ENCODE measurements around the gene ERICH4. TPM values are rescaled to one million over a fixed set of nuclear protein-coding genes. Genes with fewer than 3 reads are reported as not detected.
"Not testable (repeated sequence)": the region's sequence is repeated elsewhere in the genome, so short reads cannot be mapped to it uniquely, and the experiment has no call there.

Gene ERICH4
- total RNA-seq, 1 donor from 2014 or later = not detected

DNA sequence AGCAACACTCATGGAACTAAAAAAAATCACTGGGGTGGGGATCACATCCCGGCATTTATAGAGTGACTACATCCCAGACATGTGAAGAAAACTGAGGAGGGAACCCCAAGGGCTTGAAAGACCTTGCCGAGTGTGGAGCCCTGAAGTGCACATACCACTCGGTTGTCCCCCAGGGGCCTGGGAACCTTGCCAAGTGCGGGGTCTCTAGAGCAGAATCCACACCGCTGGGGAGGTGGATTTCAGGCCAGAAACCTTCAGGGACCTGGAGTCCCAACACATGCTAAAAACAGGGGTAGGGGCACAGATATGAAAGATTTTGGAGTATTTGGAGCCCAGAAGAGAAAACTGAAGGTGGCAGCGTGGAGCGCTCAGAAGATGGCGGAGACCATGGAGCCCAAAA is 35.2 kb downstream of the ERICH4 start:
- TF ChIP-seq, protein P1, sequence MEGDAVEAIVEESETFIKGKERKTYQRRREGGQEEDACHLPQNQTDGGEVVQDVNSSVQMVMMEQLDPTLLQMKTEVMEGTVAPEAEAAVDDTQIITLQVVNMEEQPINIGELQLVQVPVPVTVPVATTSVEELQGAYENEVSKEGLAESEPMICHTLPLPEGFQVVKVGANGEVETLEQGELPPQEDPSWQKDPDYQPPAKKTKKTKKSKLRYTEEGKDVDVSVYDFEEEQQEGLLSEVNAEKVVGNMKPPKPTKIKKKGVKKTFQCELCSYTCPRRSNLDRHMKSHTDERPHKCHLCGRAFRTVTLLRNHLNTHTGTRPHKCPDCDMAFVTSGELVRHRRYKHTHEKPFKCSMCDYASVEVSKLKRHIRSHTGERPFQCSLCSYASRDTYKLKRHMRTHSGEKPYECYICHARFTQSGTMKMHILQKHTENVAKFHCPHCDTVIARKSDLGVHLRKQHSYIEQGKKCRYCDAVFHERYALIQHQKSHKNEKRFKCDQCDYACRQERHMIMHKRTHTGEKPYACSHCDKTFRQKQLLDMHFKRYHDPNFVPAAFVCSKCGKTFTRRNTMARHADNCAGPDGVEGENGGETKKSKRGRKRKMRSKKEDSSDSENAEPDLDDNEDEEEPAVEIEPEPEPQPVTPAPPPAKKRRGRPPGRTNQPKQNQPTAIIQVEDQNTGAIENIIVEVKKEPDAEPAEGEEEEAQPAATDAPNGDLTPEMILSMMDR (IDR thresholded peaks at IDR 0.05) = no peak
- CTCF ChIA-PET = no interaction called here
- POLR2A ChIA-PET = no interaction called here
- intact Hi-C loops (cut with micrococcal nuclease) = loop anchor here (5.0 kb wide), 1 partner anchor 39 kb away; no protein-coding TSS in a partner anchor
- H3K36me3 Mint-ChIP-seq (ENCODE audit: low read depth) = no peaks in the 10 kb centered on the region
- no peak overlapping the region for H3K4me3 Mint-ChIP-seq
- peaks cover 17% of the 10 kb centered on the region for H3K4me1 Mint-ChIP-seq
- H3K9me3 Mint-ChIP-seq = peaks cover 2% of the 10 kb centered on the region
- DNase-seq = no peak
- ATAC-seq (ENCODE audit: low read depth) = no peak
- peaks cover 19% of the 10 kb centered on the region for H3K27me3 Mint-ChIP-seq
- no peak overlapping the region for H3K27ac Mint-ChIP-seq

DNA sequence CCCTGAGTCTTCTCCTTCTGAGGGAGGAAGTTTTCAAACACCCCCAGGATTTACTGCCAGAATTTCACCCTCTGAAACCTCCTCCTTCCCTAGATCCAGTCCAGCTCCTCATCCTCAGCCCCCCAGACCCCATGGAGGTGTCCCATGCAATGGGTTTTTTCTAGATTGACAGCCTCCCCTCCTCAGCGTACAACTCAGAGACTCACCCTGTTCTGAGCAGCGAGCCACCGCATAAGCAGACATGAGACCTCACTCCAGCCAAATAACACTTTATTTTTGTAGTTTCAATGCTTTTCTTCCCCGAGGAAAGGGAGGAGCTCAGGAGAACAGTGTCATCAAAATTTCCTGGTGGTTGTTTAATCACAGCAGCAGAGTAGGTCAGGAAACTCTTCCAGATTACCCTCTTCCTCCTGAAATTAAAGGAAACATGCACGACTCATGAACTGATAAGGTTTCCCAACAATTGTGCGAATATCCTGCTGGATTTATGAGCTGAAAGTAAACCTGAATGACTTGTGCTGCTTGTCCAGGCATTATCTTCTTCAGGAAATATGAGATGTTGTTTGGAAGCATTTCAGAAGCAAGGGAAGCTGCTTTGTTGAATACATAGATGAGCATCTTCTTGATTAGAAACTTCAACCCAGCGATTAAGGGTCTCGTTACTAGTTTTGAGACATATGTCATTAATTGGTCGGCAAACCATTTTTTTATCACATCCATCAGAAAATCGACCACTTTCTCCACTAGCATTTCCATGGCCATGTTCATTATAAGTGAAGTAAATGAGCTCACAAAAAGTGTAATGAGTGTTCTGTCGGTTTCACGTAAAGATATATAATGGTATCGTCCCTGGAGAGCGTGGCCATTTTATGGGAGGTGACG is 36.2 kb downstream of the ERICH4 start:
- no peaks in the 10 kb centered on the region for H3K36me3 Mint-ChIP-seq (ENCODE audit: low read depth)
- DNase-seq (no peak), ATAC-seq (ENCODE audit: low read depth) (no peak)
- H3K9me3 Mint-ChIP-seq = peaks cover 2% of the 10 kb centered on the region
- H3K27me3 Mint-ChIP-seq = peaks cover 19% of the 10 kb centered on the region
- intact Hi-C loops (cut with micrococcal nuclease) = loop anchor here (5.0 kb wide), 1 partner anchor 38 kb away; no protein-coding TSS in a partner anchor
- H3K27ac Mint-ChIP-seq = no peak overlapping the region
- ChIA-PET POLR2A (no interaction called here), CTCF (no interaction called here)
- H3K4me3 Mint-ChIP-seq = no peak overlapping the region
- TF ChIP-seq, protein P1 (IDR thresholded peaks at IDR 0.05) = no peak
- H3K4me1 Mint-ChIP-seq = peaks cover 17% of the 10 kb centered on the region

DNA sequence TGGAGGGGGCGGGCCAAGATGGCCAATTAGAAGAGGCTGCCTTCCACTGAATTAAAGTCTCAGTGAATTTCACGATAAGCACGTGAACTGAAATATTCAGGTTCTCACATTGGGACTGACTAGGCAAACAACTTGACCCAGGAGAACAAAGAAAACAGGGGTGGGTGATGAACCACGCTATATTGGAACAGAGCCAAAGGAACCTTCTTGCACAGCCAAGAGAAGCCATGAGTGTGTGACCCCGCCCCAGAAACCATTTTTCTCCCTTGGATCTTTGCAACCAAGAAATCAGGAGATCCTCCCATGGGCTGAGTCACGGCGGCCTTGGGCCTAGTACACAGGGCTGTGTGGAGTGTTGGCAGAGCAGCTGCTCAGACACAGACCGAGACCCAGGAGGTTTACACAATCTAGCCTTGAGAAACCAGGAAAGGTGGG is 36.8 kb downstream of the ERICH4 start:
- CTCF ChIA-PET = no interaction called here
- TF ChIP-seq, protein P1 (IDR thresholded peaks at IDR 0.05) = no peak
- Mint-ChIP-seq H3K9me3 (peaks cover 2% of the 10 kb centered on the region), H3K4me1 (peaks cover 17% of the 10 kb centered on the region), H3K4me3 (no peak overlapping the region), H3K36me3 (ENCODE audit: low read depth) (no peaks in the 10 kb centered on the region), H3K27ac (no peak overlapping the region), H3K27me3 (peaks cover 23% of the 10 kb centered on the region)
- ATAC-seq (ENCODE audit: low read depth) (no peak), DNase-seq (no peak)
- POLR2A ChIA-PET = no interaction called here
- intact Hi-C loops (cut with micrococcal nuclease) = loop anchor here (5.0 kb wide), 1 partner anchor 38 kb away; no protein-coding TSS in a partner anchor

DNA sequence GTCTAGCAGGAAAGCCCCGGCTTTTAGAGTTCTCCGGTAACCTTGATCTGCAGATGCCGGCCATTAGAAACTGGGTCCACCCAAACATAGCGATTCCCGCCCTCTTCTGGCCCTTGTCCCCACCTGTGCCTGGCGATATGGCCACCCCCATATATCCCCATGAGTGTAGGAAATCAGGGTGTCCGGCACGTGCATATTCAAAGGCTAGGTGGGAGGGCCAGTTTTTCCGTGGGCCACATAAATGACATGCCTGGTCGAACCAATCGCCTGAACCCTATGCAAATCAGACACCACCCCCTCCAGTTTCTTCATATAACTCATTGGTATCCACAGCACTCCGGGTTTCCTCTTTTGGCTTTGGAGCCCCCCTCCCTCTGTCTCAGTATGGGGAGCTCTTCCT is 37.4 kb downstream of the ERICH4 start:
- CTCF ChIA-PET = no interaction called here

DNA sequence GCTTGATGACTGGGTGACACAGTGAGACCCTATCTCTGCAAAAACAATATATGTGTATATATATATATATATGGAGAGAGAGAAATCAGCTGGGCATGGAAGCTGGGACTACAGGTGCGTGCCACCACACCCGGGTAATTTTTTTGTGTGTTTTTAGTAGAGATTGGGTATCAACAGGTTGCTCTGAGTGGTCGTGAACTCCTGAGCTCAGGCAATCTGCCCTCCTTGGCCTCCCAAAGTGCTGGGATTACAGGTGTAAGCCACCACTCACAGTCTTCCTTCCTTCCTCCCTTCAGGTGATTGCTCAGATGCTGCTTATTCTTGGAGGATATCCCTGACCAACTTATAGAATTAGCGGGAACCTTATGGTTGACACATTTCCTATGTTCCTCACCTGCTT is 41.9 kb downstream of the ERICH4 start:
- no peaks in the 10 kb centered on the region for H3K4me1 Mint-ChIP-seq
- peaks cover 39% of the 10 kb centered on the region for H3K27me3 Mint-ChIP-seq
- H3K27ac Mint-ChIP-seq = no peak overlapping the region
- TF ChIP-seq, protein P1 (IDR thresholded peaks at IDR 0.05) = no peak
- no peak overlapping the region for H3K4me3 Mint-ChIP-seq
- H3K9me3 Mint-ChIP-seq = peaks cover 3% of the 10 kb centered on the region
- ATAC-seq (ENCODE audit: low read depth) = no peak
- ChIA-PET CTCF (interaction anchor here (1.3 kb wide), 1 partner anchor 98 kb away, joined by 4 read pairs; no protein-coding TSS in a partner anchor), POLR2A (no interaction called here)
- H3K36me3 Mint-ChIP-seq (ENCODE audit: low read depth) = no peaks in the 10 kb centered on the region
- intact Hi-C loops (cut with micrococcal nuclease) = no loop called here
- no peak for DNase-seq

More for the DNA sequence above, 37.4 kb downstream of the ERICH4 start:
- no peak for DNase-seq
- no peak overlapping the region for H3K27ac Mint-ChIP-seq
- H3K9me3 Mint-ChIP-seq = peaks cover 2% of the 10 kb centered on the region
- ATAC-seq (ENCODE audit: low read depth) = no peak
- H3K4me3 Mint-ChIP-seq = no peak overlapping the region
- intact Hi-C loops (cut with micrococcal nuclease) = no loop called here
- H3K27me3 Mint-ChIP-seq = peaks cover 23% of the 10 kb centered on the region
- peaks cover 17% of the 10 kb centered on the region for H3K4me1 Mint-ChIP-seq
- POLR2A ChIA-PET = no interaction called here
- H3K36me3 Mint-ChIP-seq (ENCODE audit: low read depth) = no peaks in the 10 kb centered on the region
- TF ChIP-seq, protein P1 (IDR thresholded peaks at IDR 0.05) = no peak

DNA sequence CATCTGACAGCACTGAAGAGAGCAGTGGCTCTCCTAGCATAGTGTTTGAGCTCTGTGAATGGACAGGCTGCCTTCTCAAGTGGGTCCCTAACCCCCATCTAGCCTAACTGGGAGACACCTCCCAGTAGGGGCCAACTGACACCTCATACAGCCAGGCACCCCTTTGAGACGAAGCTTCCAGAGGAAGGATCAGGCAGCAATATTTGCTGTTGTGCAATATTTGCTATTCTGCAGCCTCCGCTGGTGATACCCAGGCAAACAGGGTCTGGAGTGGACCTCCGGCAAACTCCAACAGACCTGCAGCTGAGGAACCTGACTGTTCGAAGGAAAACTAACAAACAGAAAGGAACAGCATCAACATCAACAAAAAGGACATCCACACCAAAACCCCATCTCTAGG is 44.0 kb downstream of the ERICH4 start:
- H3K27me3 Mint-ChIP-seq = peaks cover 29% of the 10 kb centered on the region
- H3K9me3 Mint-ChIP-seq; ATAC-seq (ENCODE audit: low read depth); H3K4me3 Mint-ChIP-seq; H3K27ac Mint-ChIP-seq; H3K4me1 Mint-ChIP-seq; CTCF ChIA-PET; DNase-seq; POLR2A ChIA-PET; intact Hi-C loops (cut with micrococcal nuclease); H3K36me3 Mint-ChIP-seq (ENCODE audit: low read depth): not testable (repeated sequence)

Data from activated B cell treated with CpG ODN at 0.5 μM for 24 hours (primary cell).